ENCODE measurements around the gene NGEF.

DNA sequence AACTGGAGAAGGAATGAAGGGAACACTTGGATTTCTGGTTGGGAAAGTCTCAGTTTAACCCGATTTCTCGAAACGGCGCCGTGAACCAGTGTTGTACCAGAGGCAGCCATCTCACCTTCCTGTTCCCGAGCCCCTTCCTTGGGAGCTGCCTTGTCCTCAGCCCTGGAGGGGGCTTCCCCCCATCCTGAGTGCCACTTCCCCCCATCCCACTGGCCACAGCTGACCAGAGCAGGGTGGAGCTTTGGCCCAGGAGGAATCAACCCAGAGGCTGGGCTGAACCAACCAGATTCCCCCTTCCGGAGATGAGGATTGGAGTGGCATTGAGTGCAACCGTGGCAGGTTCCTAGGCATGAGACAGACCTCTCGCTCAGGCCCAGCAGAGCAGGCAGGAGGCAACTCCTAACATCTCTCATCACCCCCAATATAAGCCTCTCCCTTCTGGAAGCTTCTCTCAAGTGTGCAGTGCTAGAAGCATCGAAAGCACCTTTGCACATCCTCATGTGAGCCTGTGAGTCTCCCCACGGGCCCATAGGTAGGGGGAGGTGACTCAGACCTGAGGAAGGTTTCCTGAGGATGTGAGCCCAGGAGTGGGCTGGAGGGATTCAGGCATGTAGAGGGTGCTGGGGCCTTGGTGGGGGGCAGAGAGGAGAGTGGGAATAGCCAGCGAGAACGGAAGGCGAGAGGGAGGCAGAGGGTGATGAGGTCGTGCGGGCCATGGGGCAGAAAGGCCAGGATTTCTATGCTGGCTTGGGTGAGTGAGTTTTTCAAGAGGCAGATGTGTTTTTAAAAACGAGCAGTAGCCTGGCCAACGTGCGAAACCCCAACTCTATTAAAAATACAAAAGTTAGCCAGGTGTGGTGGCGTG lies 11.9 kb downstream of the NGEF start:
- TF ChIP-seq CTCF (IDR thresholded peaks at IDR 0.05) (no peak), POLR2A (IDR thresholded peaks at IDR 0.05) (no peak)

Data from suprapubic skin (tissue), 3 donors.